Thoracic aorta (tissue), 2 donors: ENCODE measurements around the gene SMIM34. TPM values are rescaled to one million over a fixed set of nuclear protein-coding genes. Genes with fewer than 3 reads are reported as not detected.
"Not testable (repeated sequence)": the region's sequence is repeated elsewhere in the genome, so short reads cannot be mapped to it uniquely, and the experiment has no call there.

ENCODE experiments used
- ATAC-seq: fragments of 150-250 bp; one replicate; pipeline ENCODE4 v1.8.0; 2017; ENCODE audit warnings: low read depth; ENCODE audit not compliant: insufficient number of reproducible peaks, low FRiP score
- DNase-seq: peaks from one replicate; pipeline ENCODE4 v3.0.0-alpha.2; 2020; ENCODE audit warnings: low spot score
- H3K27ac ChIP-seq, 2 donors: fragments of 200-600 bp; sonication (generic); 1 replicate in 1 of 2; 2 replicates in 1 of 2; pipeline ENCODE4 v1.5.1; 2016; ENCODE audit warnings: mild to moderate bottlenecking in 2 of 2, moderate library complexity in 2 of 2
- H3K27me3 ChIP-seq: fragments of 200-600 bp; sonication (generic); replicated peaks from 2 replicates; pipeline ENCODE4 v1.6.0; 2016; ENCODE audit warnings: mild to moderate bottlenecking; ENCODE audit not compliant: insufficient read depth
- H3K36me3 ChIP-seq: fragments of 200-600 bp; sonication (generic); one replicate; pipeline ENCODE4 v1.5.1; 2016
- H3K4me1 ChIP-seq, 2 donors: fragments of 200-600 bp; sonication (generic); 1 replicate in 1 of 2; 2 replicates in 1 of 2; pipeline versions ENCODE4 v1.5.1 to v1.6.0; 2016; ENCODE audit warnings: low read depth in 2 of 2, mild to moderate bottlenecking in 1 of 2; ENCODE audit not compliant: control insufficient read depth in 1 of 2
- H3K4me3 ChIP-seq: fragments of 200-600 bp; sonication (generic); 2 replicates; pipeline ENCODE4 v1.5.1; 2016; ENCODE audit warnings: mild to moderate bottlenecking
- H3K9me3 ChIP-seq: fragments of 200-600 bp; sonication (generic); 2 replicates; pipeline ENCODE4 v1.5.1; 2016
- total RNA-seq, 2 donors: library from RNA; depleted of rRNA; stranded (reverse); fragments of >200 nt; gene quantifications; one replicate each; pipeline versions ENCODE4 v1.1.0 to v1.2.3, GENCODE V29; 2016

SMIM34 gene, protein sequence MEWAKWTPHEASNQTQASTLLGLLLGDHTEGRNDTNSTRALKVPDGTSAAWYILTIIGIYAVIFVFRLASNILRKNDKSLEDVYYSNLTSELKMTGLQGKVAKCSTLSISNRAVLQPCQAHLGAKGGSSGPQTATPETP
- not detected for total RNA-seq

DNA sequence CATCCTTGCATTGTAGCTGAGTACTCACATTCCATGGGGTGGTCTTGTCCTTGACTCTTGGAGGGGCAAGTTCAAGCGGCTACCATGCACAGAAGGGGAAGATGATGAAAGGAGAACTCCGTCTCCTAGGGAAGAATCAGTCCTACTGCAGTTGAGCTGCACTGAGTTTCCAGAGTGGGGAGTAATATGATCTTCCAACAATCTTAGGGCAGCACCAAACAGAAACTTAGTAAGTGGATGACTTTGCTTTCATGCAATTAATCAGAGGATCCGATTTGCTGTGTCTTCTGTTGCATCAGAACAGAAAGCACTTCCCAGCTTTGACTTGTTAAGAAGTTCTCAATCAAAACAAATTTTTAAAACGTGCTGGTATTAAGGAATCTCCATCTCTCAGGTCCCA, at the start of gene SMIM34:
Gene SMIM34, minus strand, starts transcription at position 147 of the 400 bp plus-strand sequence. Its CDS starts 112 bp downstream, at position 35.
- not testable (repeated sequence) for H3K4me1 ChIP-seq, H3K27me3 ChIP-seq, H3K4me3 ChIP-seq, DNase-seq, ATAC-seq, H3K9me3 ChIP-seq, H3K36me3 ChIP-seq, H3K27ac ChIP-seq

- not testable (repeated sequence) for H3K36me3 ChIP-seq, ATAC-seq, H3K27ac ChIP-seq, H3K4me3 ChIP-seq, DNase-seq, H3K4me1 ChIP-seq, H3K27me3 ChIP-seq, H3K9me3 ChIP-seq
Observed at GRCh38 chr21:34467333-34467732, 43.6 kb upstream of the SMIM34 start.

DNA sequence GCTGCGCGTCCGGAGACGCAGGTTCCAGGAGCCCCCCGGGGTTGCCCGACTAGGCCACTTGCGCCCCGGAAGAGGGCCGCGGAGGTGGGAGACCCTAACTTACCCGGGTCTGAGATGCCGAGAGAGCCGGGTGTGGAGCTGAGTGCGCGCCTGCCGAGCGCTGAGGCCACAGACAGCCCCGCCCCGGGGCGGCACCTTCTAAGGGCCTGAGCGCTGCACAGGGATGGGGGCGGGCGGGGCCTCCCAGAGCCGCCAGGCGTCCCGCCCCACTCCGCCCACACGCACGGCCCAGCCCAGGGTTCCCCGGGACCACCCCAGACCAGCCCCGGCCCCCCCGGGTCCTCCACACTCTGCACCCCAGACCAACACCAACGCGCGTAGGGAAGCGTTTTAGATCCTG, 35.7 kb upstream of the SMIM34 start:
- not testable (repeated sequence) for H3K36me3 ChIP-seq, H3K9me3 ChIP-seq, DNase-seq, ATAC-seq, H3K4me3 ChIP-seq, H3K4me1 ChIP-seq, H3K27me3 ChIP-seq, H3K27ac ChIP-seq

DNA sequence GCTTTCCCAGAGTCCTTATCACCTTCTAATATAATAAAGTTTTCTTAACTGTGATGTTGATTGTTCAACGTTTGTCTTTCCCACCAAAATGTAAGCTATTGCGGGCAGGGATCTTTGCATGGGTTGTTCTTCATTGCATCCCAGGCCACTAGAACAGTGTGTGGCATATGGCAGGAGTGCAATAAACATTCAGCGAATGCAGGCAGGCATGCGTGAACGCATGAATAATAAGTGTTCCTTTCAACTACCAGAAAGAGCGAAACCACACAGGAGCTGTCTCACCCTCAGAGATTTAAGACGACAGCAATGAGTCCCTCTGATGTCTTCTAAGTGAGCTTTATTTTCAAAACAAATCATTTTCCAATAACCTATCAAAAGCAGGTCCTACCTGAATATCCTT, 34.5 kb upstream of the SMIM34 start:
- H3K27me3 ChIP-seq, H3K36me3 ChIP-seq, ATAC-seq, H3K9me3 ChIP-seq, H3K4me1 ChIP-seq, DNase-seq, H3K27ac ChIP-seq, H3K4me3 ChIP-seq: not testable (repeated sequence)

DNA sequence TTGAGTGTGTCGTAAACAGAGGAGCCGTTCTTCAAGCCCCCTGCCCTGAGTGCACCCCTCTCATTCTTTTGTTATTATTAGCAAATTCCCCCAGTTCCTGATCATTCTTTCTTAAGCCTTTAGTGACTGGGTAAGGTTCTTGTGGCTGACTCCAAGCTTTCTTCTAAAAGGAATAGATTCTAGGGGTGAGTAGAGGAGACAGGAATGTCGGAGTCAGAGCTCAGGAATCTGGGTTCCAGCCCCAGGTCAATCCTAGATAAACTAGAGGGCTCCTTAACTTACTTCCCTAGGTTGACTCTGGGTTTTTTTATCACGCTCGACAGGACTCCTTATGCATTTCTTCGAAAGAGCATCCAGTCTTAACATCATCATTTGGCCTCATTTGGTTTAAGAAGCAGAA, 32.4 kb upstream of the SMIM34 start:
- not testable (repeated sequence) for H3K4me1 ChIP-seq, ATAC-seq, H3K27me3 ChIP-seq, H3K27ac ChIP-seq, DNase-seq, H3K36me3 ChIP-seq, H3K4me3 ChIP-seq, H3K9me3 ChIP-seq

DNA sequence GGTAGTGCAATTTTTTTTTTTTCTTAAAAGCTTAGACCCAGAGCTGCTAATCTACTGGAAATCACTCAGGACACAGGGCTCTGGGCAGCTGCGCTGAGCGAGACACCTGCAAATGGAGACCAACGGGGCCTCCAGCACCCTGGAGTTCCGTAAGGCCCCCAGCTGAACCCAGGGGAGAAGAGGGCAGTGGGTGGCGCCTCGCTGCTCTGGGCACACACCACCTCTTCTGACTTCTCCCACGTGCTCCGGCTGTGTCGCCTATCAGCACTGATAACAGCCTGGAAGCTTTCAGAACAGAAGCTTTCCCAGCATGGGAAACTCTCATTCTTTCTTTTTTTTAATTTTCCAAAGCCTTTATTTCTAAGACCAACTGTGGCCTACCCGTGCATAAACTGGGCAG, 31.9 kb upstream of the SMIM34 start:
- not testable (repeated sequence) for H3K27me3 ChIP-seq, H3K4me3 ChIP-seq, H3K36me3 ChIP-seq, H3K9me3 ChIP-seq, ATAC-seq, H3K27ac ChIP-seq, H3K4me1 ChIP-seq, DNase-seq

GRCh38 chr21:34447018-34447417, 23.3 kb upstream of the SMIM34 start:
- not testable (repeated sequence) for ATAC-seq, H3K4me1 ChIP-seq, DNase-seq, H3K27ac ChIP-seq, H3K27me3 ChIP-seq, H3K9me3 ChIP-seq, H3K36me3 ChIP-seq, H3K4me3 ChIP-seq

- ATAC-seq, H3K9me3 ChIP-seq, H3K4me3 ChIP-seq, H3K27me3 ChIP-seq, H3K27ac ChIP-seq, DNase-seq, H3K36me3 ChIP-seq, H3K4me1 ChIP-seq: not testable (repeated sequence)
Observed at GRCh38 chr21:34443486-34443885, 19.7 kb upstream of the SMIM34 start.

- not testable (repeated sequence) for H3K9me3 ChIP-seq, ATAC-seq, H3K4me3 ChIP-seq, H3K4me1 ChIP-seq, H3K27ac ChIP-seq, DNase-seq, H3K27me3 ChIP-seq, H3K36me3 ChIP-seq
Observed at GRCh38 chr21:34429710-34430109, 6.0 kb upstream of the SMIM34 start.

GRCh38 chr21:34428441-34428840, 4.7 kb upstream of the SMIM34 start:
- DNase-seq, ATAC-seq, H3K36me3 ChIP-seq, H3K27ac ChIP-seq, H3K27me3 ChIP-seq, H3K4me1 ChIP-seq, H3K9me3 ChIP-seq, H3K4me3 ChIP-seq: not testable (repeated sequence)

GRCh38 chr21:34427339-34427738, 3.6 kb upstream of the SMIM34 start:
- not testable (repeated sequence) for ATAC-seq, DNase-seq, H3K27me3 ChIP-seq, H3K36me3 ChIP-seq, H3K9me3 ChIP-seq, H3K4me3 ChIP-seq, H3K4me1 ChIP-seq, H3K27ac ChIP-seq

- DNase-seq, H3K36me3 ChIP-seq, H3K27me3 ChIP-seq, H3K27ac ChIP-seq, ATAC-seq, H3K4me1 ChIP-seq, H3K9me3 ChIP-seq, H3K4me3 ChIP-seq: not testable (repeated sequence)
Observed at GRCh38 chr21:34417448-34418077, 6.2 kb downstream of the SMIM34 start.

GRCh38 chr21:34407294-34407693, 16.5 kb downstream of the SMIM34 start:
- ATAC-seq, H3K9me3 ChIP-seq, H3K4me3 ChIP-seq, H3K27me3 ChIP-seq, H3K36me3 ChIP-seq, H3K27ac ChIP-seq, H3K4me1 ChIP-seq, DNase-seq: not testable (repeated sequence)
